NOMO-1 (cell line): ENCODE data around the gene EFNA2.
A peak's percentile ranks its signal among the peaks of the same experiment; 100 is the strongest.
"Not testable (repeated sequence)": the region's sequence is repeated elsewhere in the genome, so short reads cannot be mapped to it uniquely, and the experiment has no call there.

ENCODE experiments used
- DNase-seq, 2 experiments: peaks; one replicate each; lab custom pipeline; 2025; ENCODE audit not compliant: unreplicated experiment in 2 of 2; lab: John Stamatoyannopoulos, UW

EFNA2 gene

GRCh38 chr19:1285737-1286360 is at the start of gene EFNA2:
Gene EFNA2, plus strand, starts transcription at chr19:1285873. Its CDS starts 296 bp downstream, at chr19:1286169.
- no peak for DNase-seq

- no peak for DNase-seq
Measured at GRCh38 chr19:1236576-1236975, 49.1 kb upstream of the EFNA2 start.

GRCh38 chr19:1237027-1237659 is 48.5 kb upstream of the EFNA2 start:
- DNase-seq, result no peak

GRCh38 chr19:1237754-1238368 is 47.8 kb upstream of the EFNA2 start, which contains the start of gene CBARP:
Gene CBARP, minus strand, starts transcription at chr19:1238005. Its CDS starts 1,905 bp downstream, at chr19:1236100.
- DNase-seq, result no peak

- DNase-seq, result no peak
Measured at GRCh38 chr19:1238369-1239303, 47.0 kb upstream of the EFNA2 start.

GRCh38 chr19:1239420-1239795 is 46.3 kb upstream of the EFNA2 start:
- no peak for DNase-seq

- DNase-seq, result peak; percentile 63 to 87
Measured at GRCh38 chr19:1239796-1240737, 45.6 kb upstream of the EFNA2 start.

- DNase-seq, result no peak
Measured at GRCh38 chr19:1240925-1241324, 44.7 kb upstream of the EFNA2 start.

GRCh38 chr19:1241417-1242095 is 44.1 kb upstream of the EFNA2 start, which contains the start of gene ATP5F1D:
Gene ATP5F1D, plus strand, starts transcription at chr19:1241751. Its CDS starts 100 bp downstream, at chr19:1241851.
- DNase-seq, result peak; percentile 90 to 94

- peak; percentile 77 to 86 for DNase-seq
Measured at GRCh38 chr19:1243768-1244692, 41.6 kb upstream of the EFNA2 start.

GRCh38 chr19:1244693-1245451 is 40.8 kb upstream of the EFNA2 start:
- DNase-seq, result no peak

GRCh38 chr19:1245494-1246264 is 40.0 kb upstream of the EFNA2 start:
- DNase-seq, result no peak

GRCh38 chr19:1246265-1247087 is 39.2 kb upstream of the EFNA2 start:
- DNase-seq, result not testable (repeated sequence)

GRCh38 chr19:1247748-1248138 is 37.9 kb upstream of the EFNA2 start:
- no peak for DNase-seq

GRCh38 chr19:1248139-1248785 is 37.4 kb upstream of the EFNA2 start, which contains the start of gene MIDN:
Gene MIDN, plus strand, starts transcription at chr19:1248583. Its CDS starts 1,714 bp downstream, at chr19:1250297.
- DNase-seq, result peak; percentile 63 to 85
